ENCODE results near the gene ACBD6.

DNA sequence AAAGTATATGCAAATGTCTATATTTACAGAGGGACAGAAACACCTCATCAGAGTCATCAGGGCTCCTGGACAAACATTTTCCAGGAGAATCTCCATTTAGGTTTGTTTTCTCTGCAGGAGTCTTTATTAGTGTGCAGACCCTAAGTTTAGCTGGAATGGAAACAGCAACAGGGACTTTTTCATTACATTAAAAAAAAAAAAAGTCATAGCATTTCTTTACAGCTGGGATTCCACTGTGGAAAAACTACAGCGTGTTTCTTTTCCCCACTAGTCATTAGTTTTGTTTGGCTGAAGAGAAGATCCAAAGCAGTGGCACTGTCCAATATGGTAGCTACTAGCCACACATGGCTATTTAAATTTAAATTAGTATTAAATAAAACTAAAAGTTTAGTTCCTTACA lies 222.7 kb downstream of the ACBD6 start:
- TF ChIP-seq, protein P1, sequence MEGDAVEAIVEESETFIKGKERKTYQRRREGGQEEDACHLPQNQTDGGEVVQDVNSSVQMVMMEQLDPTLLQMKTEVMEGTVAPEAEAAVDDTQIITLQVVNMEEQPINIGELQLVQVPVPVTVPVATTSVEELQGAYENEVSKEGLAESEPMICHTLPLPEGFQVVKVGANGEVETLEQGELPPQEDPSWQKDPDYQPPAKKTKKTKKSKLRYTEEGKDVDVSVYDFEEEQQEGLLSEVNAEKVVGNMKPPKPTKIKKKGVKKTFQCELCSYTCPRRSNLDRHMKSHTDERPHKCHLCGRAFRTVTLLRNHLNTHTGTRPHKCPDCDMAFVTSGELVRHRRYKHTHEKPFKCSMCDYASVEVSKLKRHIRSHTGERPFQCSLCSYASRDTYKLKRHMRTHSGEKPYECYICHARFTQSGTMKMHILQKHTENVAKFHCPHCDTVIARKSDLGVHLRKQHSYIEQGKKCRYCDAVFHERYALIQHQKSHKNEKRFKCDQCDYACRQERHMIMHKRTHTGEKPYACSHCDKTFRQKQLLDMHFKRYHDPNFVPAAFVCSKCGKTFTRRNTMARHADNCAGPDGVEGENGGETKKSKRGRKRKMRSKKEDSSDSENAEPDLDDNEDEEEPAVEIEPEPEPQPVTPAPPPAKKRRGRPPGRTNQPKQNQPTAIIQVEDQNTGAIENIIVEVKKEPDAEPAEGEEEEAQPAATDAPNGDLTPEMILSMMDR (IDR thresholded peaks at IDR 0.05), result no peak
- TF ChIP-seq, protein P2, sequence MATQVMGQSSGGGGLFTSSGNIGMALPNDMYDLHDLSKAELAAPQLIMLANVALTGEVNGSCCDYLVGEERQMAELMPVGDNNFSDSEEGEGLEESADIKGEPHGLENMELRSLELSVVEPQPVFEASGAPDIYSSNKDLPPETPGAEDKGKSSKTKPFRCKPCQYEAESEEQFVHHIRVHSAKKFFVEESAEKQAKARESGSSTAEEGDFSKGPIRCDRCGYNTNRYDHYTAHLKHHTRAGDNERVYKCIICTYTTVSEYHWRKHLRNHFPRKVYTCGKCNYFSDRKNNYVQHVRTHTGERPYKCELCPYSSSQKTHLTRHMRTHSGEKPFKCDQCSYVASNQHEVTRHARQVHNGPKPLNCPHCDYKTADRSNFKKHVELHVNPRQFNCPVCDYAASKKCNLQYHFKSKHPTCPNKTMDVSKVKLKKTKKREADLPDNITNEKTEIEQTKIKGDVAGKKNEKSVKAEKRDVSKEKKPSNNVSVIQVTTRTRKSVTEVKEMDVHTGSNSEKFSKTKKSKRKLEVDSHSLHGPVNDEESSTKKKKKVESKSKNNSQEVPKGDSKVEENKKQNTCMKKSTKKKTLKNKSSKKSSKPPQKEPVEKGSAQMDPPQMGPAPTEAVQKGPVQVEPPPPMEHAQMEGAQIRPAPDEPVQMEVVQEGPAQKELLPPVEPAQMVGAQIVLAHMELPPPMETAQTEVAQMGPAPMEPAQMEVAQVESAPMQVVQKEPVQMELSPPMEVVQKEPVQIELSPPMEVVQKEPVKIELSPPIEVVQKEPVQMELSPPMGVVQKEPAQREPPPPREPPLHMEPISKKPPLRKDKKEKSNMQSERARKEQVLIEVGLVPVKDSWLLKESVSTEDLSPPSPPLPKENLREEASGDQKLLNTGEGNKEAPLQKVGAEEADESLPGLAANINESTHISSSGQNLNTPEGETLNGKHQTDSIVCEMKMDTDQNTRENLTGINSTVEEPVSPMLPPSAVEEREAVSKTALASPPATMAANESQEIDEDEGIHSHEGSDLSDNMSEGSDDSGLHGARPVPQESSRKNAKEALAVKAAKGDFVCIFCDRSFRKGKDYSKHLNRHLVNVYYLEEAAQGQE (IDR thresholded peaks at IDR 0.05; ENCODE audit: insufficient read depth in 1 of 2, low read depth in 2 of 2, low read length in 1 of 2), result no peak
- TF ChIP-seq SIN3A (IDR thresholded peaks at IDR 0.05; ENCODE audit: borderline replicate concordance, insufficient read depth, low read depth, low read length) (no peak), POLR2AphosphoS5 (IDR thresholded peaks at IDR 0.05; ENCODE audit: low read depth, low read length) (no peak), TCF7L2 (IDR thresholded peaks at IDR 0.05; ENCODE audit: low read depth, low read length) (no peak)

Measured in Panc1 (cell line).